Activated T-cell treated with anti-CD3 and anti-CD28 coated beads, Interleukin-2, amount 50 U/mL, for 72 hours (primary cell): ENCODE data around the gene PTPRT. TPM values are rescaled to one million over a fixed set of nuclear protein-coding genes. Genes with fewer than 3 reads are reported as not detected.
"Not testable (repeated sequence)": the region's sequence is repeated elsewhere in the genome, so short reads cannot be mapped to it uniquely, and the experiment has no call there.

Experiments
- ATAC-seq, 2 donors: fragments of 150-1000 bp; cut with Tn5 transposase; replicated peaks in 1 of 2; 2 replicates each; pipeline ENCODE4 v1.10.0; 2021; ENCODE audit warnings: moderate library complexity in 2 of 2, mild to moderate bottlenecking in 1 of 2
- DNase-seq, 2 donors: peaks; one replicate each; pipeline ENCODE4 v3.0.0; 2021 to 2022; ENCODE audit warnings: mixed read lengths in 1 of 2
- H3K27ac Mint-ChIP-seq: one replicate; pipeline ENCODE4 v1.8.0; 2022; ENCODE audit warnings: mild to moderate bottlenecking, moderate library complexity, mixed read lengths
- H3K27me3 Mint-ChIP-seq: one replicate; pipeline ENCODE4 v1.8.0; 2022; ENCODE audit warnings: low read depth, mixed read lengths
- H3K36me3 Mint-ChIP-seq, 2 donors: one replicate each; pipeline ENCODE4 v1.8.0; 2022; ENCODE audit warnings: mixed read lengths in 2 of 2, mild to moderate bottlenecking in 1 of 2; ENCODE audit not compliant: insufficient read depth in 2 of 2
- H3K4me1 Mint-ChIP-seq: one replicate; pipeline ENCODE4 v1.8.0; 2022; ENCODE audit warnings: low read depth, mixed read lengths
- H3K4me3 Mint-ChIP-seq, 2 donors: one replicate each; pipeline ENCODE4 v1.8.0; 2022; ENCODE audit warnings: mild to moderate bottlenecking in 2 of 2, mixed read lengths in 2 of 2, moderate library complexity in 2 of 2
- H3K9me3 Mint-ChIP-seq, 2 donors: one replicate each; pipeline ENCODE4 v1.8.0; 2022; ENCODE audit warnings: mixed read lengths in 2 of 2
- total RNA-seq, 2 donors: library from RNA; stranded (reverse); gene quantifications; one replicate each; pipeline ENCODE4 v1.2.3, GENCODE V29; 2022

PTPRT gene
- total RNA-seq, 2 donors from 2014 or later: not detected

DNA sequence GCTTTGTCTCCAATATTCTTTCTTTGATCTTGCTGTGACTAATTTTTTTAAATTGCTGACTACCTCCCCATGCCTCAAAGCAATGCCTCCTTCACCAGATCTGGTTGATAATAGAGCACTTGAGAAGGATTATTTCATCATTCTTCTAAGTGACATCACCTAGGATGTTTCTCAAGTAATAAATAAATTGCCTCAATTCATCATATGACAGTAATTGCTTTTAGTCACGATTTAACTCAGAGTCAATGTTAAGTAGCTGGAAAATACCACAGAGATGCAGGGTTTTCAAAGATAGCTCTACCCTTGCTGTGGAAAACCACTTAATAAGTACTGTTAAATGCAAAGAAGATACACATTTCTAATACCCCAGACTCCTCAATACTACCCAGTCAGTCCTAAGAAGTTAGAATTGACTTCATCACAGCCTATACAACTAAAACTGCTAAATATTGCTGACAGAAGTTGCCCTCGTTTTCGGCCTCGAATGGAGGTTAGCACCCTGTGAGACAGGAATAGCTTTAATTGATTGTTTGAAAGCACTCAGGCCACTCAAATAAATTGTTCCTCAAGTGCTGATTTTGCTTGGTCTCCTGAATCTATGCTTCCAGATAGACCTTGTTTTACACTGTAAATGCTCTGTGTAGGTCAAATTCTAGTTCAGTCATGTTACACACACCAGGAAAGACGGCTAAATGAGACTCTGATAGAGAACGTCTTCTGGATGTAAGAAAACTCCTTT lies 931.0 kb downstream of the PTPRT start:
- Mint-ChIP-seq H3K4me1 (no peaks in the 10 kb centered on the region), H3K27ac (no peak overlapping the region), H3K9me3 (peaks cover 4 to 5% of the 10 kb centered on the region in 2 donors), H3K27me3 (no peaks in the 10 kb centered on the region), H3K36me3 (no peaks in the 10 kb centered on the region), H3K4me3 (no peak overlapping the region)
- no peak for DNase-seq
- no peak for ATAC-seq

- DNase-seq (no peak), ATAC-seq (no peak)
- no peaks in the 10 kb centered on the region for H3K27me3 Mint-ChIP-seq
- no peak overlapping the region for H3K27ac Mint-ChIP-seq
- H3K4me3 Mint-ChIP-seq: no peak overlapping the region
- H3K4me1 Mint-ChIP-seq: no peaks in the 10 kb centered on the region
- H3K36me3 Mint-ChIP-seq: no peaks in the 10 kb centered on the region
- peaks cover 1 to 8% of the 10 kb centered on the region in 2 donors for H3K9me3 Mint-ChIP-seq
Measured at GRCh38 chr20:42255821-42256220, 933.9 kb downstream of the PTPRT start.

- H3K27me3 Mint-ChIP-seq: no peaks in the 10 kb centered on the region
- peaks cover 1 to 14% of the 10 kb centered on the region in 2 donors for H3K9me3 Mint-ChIP-seq
- ATAC-seq (no peak), DNase-seq (no peak)
- no peak overlapping the region for H3K4me3 Mint-ChIP-seq
- H3K4me1 Mint-ChIP-seq: no peaks in the 10 kb centered on the region
- no peaks in the 10 kb centered on the region for H3K36me3 Mint-ChIP-seq
- H3K27ac Mint-ChIP-seq: no peak overlapping the region
Measured at GRCh38 chr20:42254673-42255072, 935.0 kb downstream of the PTPRT start.

GRCh38 chr20:42252116-42252515 lies 937.6 kb downstream of the PTPRT start:
- no peak for DNase-seq
- H3K36me3 Mint-ChIP-seq: no peaks in the 10 kb centered on the region
- H3K9me3 Mint-ChIP-seq: peaks cover 1 to 17% of the 10 kb centered on the region in 2 donors
- no peak overlapping the region for H3K4me3 Mint-ChIP-seq
- no peaks in the 10 kb centered on the region for H3K27me3 Mint-ChIP-seq
- no peak for ATAC-seq
- no peaks in the 10 kb centered on the region for H3K4me1 Mint-ChIP-seq
- no peak overlapping the region for H3K27ac Mint-ChIP-seq

DNA sequence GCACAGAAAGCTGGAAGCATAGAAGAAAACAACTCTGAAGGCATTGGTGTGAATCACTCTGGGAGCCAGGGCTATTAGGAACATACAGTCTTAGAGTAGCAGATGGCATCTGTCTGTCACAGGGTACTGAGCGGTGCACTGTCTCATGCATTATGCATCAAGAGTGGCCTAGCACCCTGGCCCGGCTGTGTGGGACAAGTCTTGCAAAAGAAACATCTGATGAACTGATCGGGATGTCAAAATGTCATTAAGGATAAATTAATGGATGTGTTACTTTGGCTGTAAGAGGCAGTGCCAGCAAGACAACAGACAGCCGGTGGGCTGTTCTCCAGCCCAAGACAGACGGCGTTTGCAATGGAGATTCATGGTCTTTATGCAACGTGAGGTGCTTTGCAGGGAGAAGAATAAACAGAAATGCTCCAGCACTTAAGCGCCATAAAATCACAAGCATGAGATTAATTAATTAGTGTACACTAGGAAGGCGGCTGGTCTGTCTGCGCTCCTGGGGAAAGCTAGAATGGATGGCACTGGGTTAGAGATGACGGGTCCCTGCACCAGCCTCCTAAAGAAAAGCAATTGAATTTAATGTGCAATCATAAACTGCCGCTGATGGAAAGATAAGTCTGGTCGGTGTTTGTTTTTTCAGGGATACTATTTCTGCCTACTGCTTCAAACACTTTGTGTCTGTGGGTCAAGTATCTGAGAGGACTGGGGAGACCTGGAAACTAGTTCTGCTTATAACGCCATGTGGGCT lies 970.9 kb downstream of the PTPRT start:
- Mint-ChIP-seq H3K27me3 (no peaks in the 10 kb centered on the region), H3K9me3 (peaks cover 1 to 7% of the 10 kb centered on the region in 2 donors), H3K4me3 (no peak overlapping the region), H3K27ac (no peak overlapping the region), H3K4me1 (no peaks in the 10 kb centered on the region), H3K36me3 (no peaks in the 10 kb centered on the region)
- DNase-seq: no peak
- ATAC-seq: no peak

- H3K27me3 Mint-ChIP-seq: no peaks in the 10 kb centered on the region
- no peaks in the 10 kb centered on the region for H3K36me3 Mint-ChIP-seq
- no peak for ATAC-seq
- no peak overlapping the region for H3K27ac Mint-ChIP-seq
- H3K9me3 Mint-ChIP-seq: peaks cover 2 to 9% of the 10 kb centered on the region in 2 donors
- DNase-seq: no peak
- no peaks in the 10 kb centered on the region for H3K4me1 Mint-ChIP-seq
- H3K4me3 Mint-ChIP-seq: no peak overlapping the region
Measured at GRCh38 chr20:42214074-42214473, 975.6 kb downstream of the PTPRT start.

DNA sequence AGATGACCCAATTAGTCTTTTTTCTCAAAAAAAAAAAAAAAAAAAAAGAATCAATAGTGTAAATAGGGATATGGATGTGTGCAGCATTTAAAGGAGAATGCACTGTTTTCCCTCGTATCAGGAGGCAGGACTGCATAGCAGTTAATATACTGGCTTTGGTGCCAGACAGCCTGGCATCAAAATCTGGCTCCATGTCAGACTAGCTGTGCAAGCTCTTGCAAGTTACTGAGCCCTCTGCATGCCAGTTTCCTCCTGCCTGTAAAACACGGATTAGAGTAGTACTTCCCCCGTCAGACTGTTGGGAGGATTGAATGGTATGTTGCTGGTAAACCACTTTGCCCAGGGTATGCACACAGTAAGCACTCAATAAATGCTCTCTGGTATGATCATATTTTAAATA lies 977.3 kb downstream of the PTPRT start:
- Mint-ChIP-seq H3K27me3 (no peaks in the 10 kb centered on the region), H3K4me1 (no peaks in the 10 kb centered on the region), H3K27ac (no peak overlapping the region), H3K36me3 (peaks cover 0 to 2% of the 10 kb centered on the region in 2 donors), H3K4me3 (no peak overlapping the region), H3K9me3 (peaks cover 5 to 13% of the 10 kb centered on the region in 2 donors)
- ATAC-seq (no peak), DNase-seq (no peak)

GRCh38 chr20:42206557-42206956 lies 983.1 kb downstream of the PTPRT start:
- not testable (repeated sequence) for H3K4me3 Mint-ChIP-seq, H3K36me3 Mint-ChIP-seq, DNase-seq, H3K4me1 Mint-ChIP-seq, H3K27ac Mint-ChIP-seq, H3K9me3 Mint-ChIP-seq, H3K27me3 Mint-ChIP-seq, ATAC-seq

DNA sequence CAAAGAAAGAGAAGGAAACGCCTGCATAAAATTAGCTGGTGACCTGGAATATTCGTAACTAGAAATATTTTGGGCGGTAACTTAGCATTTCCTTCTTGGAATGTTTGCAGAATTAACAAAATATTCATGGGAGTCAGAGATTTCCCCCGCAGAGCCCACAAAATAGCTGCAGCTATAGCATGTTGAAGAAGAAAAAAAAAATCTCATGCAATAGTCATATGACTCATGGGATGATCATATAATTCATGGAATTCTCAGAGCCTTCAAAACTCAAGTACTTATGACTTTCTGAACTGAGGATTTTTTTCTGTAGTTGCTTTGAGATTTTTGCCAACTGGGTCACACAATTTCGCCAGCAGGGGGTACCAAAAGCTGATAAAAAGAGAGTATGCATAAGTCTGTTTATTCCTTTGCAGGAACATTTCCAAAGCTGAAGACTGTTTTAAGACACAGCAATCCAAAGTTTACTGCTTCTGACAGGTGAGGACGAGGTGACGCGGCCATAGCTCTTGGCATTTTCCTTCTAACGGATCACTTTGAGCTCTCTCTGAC lies 985.5 kb downstream of the PTPRT start:
- H3K4me3 Mint-ChIP-seq: no peak overlapping the region
- peaks cover 0 to 2% of the 10 kb centered on the region in 2 donors for H3K36me3 Mint-ChIP-seq
- H3K27me3 Mint-ChIP-seq: no peaks in the 10 kb centered on the region
- H3K27ac Mint-ChIP-seq: no peak overlapping the region
- no peak for DNase-seq
- peaks cover 5 to 10% of the 10 kb centered on the region in 2 donors for H3K9me3 Mint-ChIP-seq
- no peak for ATAC-seq
- no peaks in the 10 kb centered on the region for H3K4me1 Mint-ChIP-seq

GRCh38 chr20:42197599-42197998 lies 992.1 kb downstream of the PTPRT start:
- DNase-seq (no peak), ATAC-seq (no peak)
- no peaks in the 10 kb centered on the region for H3K4me1 Mint-ChIP-seq
- H3K27ac Mint-ChIP-seq: no peak overlapping the region
- H3K27me3 Mint-ChIP-seq: no peaks in the 10 kb centered on the region
- no peak overlapping the region for H3K4me3 Mint-ChIP-seq
- no peaks in the 10 kb centered on the region for H3K36me3 Mint-ChIP-seq
- H3K9me3 Mint-ChIP-seq: peaks cover 2 to 4% of the 10 kb centered on the region in 2 donors

GRCh38 chr20:42193119-42193518 lies 996.6 kb downstream of the PTPRT start:
- Mint-ChIP-seq H3K4me3 (no peak overlapping the region), H3K36me3 (no peaks in the 10 kb centered on the region), H3K27me3 (no peaks in the 10 kb centered on the region), H3K9me3 (peaks cover 4 to 6% of the 10 kb centered on the region in 2 donors), H3K4me1 (no peaks in the 10 kb centered on the region), H3K27ac (no peak overlapping the region)
- DNase-seq: no peak
- no peak for ATAC-seq

DNA sequence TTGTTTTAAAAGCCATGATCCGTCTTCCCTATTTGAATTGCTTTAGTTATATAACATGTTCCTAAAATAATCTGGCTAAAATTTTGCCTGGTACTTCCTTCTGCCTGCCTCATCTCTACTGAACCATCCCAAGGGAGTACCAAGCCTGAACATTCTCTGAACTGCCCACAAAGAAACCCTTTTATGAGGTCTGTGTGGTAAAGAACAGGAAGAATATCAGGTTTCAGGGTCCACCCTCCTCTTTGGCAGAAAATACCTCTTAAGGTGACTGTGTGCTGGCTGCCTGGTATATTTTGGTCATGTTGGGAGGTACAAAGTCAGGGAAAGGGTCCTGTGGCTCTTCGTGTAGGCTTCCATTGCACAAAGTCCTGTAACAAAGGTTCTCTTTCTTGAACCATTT lies 997.4 kb downstream of the PTPRT start:
- no peaks in the 10 kb centered on the region for H3K4me1 Mint-ChIP-seq
- no peaks in the 10 kb centered on the region for H3K36me3 Mint-ChIP-seq
- DNase-seq: no peak
- H3K27ac Mint-ChIP-seq: no peak overlapping the region
- no peaks in the 10 kb centered on the region for H3K27me3 Mint-ChIP-seq
- ATAC-seq: no peak
- no peak overlapping the region for H3K4me3 Mint-ChIP-seq
- H3K9me3 Mint-ChIP-seq: peaks cover 4% of the 10 kb centered on the region in 2 donors

DNA sequence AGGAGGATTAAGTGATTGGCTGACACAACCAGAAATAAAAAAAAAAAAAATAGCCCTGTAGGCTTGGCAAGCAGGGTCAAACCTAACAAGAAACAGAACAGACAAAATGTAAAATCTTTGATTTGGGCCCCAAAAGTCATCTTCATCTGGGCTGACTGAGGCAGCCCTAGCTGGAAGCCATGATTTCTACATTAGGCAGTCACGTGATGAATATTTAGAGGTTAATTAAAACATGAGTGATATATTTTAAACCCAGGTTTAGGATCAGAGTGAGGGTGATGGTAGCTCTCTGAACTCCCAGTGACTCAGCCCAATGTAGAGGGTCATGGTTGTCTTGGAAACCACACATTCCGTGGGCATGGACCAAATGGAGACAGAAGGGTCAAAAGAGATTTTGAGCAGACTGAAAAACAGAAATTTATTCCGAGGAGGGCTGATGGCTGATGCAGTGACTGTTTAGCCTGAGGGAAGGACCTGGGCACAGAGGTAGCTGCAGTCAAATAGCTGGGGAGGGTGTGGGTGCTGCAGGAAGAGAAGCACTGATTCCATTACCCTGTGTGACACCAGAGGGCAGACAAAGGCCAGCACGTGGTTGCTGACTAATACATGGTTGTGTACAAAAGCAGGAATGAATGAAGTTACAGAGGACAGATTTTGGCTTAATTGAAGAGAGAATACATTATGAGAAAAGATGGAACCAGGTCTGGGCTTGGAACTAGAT lies 998.4 kb downstream of the PTPRT start:
- Mint-ChIP-seq H3K36me3 (no peaks in the 10 kb centered on the region), H3K4me1 (no peaks in the 10 kb centered on the region), H3K4me3 (no peak overlapping the region), H3K27me3 (no peaks in the 10 kb centered on the region), H3K9me3 (peaks cover 3 to 6% of the 10 kb centered on the region in 2 donors), H3K27ac (no peak overlapping the region)
- DNase-seq (no peak), ATAC-seq (no peak)
